A673 (cell line): ENCODE results near the gene WDFY3. TPM values are rescaled to one million over a fixed set of nuclear protein-coding genes. Genes with fewer than 3 reads are reported as not detected.
"Not testable (repeated sequence)": the region's sequence is repeated elsewhere in the genome, so short reads cannot be mapped to it uniquely, and the experiment has no call there.

Source experiments
- BruUV-seq: library from RNA; stranded (reverse); fragments of 400-500 nt; replicated peaks from 2 replicates; lab custom pipeline; 2021; lab: Mats Ljungman, UMichigan
- CTCF ChIA-PET: fragments of 300-600 bp; sonication (Branson Sonifier 250); formaldehyde crosslinking; loops from one replicate; lab custom pipeline; 2022; ENCODE audit warnings: antibody characterized with exemption; lab: Charles Lee
- POLR2A ChIA-PET: fragments of 300-600 bp; sonication (Branson Sonifier 250); formaldehyde crosslinking; loops from one replicate; lab custom pipeline; 2022; ENCODE audit warnings: antibody characterized with exemption; ENCODE audit not compliant: low non-redundant PET; lab: Charles Lee
- DNase-seq: peaks from one replicate; pipeline ENCODE4 v3.0.0-alpha.2; 2015; ENCODE audit warnings: low spot score
- H3K27ac ChIP-seq: fragments of 200-600 bp; sonication (generic); 2 replicates; pipeline ENCODE4 v1.5.1; 2016; ENCODE audit warnings: mixed run types, low read depth, mild to moderate bottlenecking, mixed read lengths, antibody characterized with exemption, low read length; ENCODE audit not compliant: poor library complexity, severe bottlenecking
- H3K27me3 ChIP-seq: fragments of 200-600 bp; sonication (generic); replicated peaks from 2 replicates; pipeline ENCODE4 v1.6.1; 2017; ENCODE audit warnings: mixed run types, low read depth, mild to moderate bottlenecking, mixed read lengths, antibody characterized with exemption, low read length; ENCODE audit not compliant: insufficient read depth, poor library complexity
- H3K36me3 ChIP-seq: fragments of 200-600 bp; sonication (generic); 2 replicates; pipeline ENCODE4 v1.6.1; 2016; ENCODE audit warnings: mixed run types, mild to moderate bottlenecking, mixed read lengths, antibody characterized with exemption, low read length; ENCODE audit not compliant: insufficient read depth, poor library complexity, severe bottlenecking
- H3K4me1 ChIP-seq: fragments of 200-600 bp; sonication (generic); 2 replicates; pipeline ENCODE4 v1.6.1; 2017; ENCODE audit warnings: mixed run types, mild to moderate bottlenecking, mixed read lengths, antibody characterized with exemption, low read length; ENCODE audit not compliant: insufficient read depth, poor library complexity, severe bottlenecking
- H3K4me3 ChIP-seq: fragments of 200-600 bp; sonication (generic); 2 replicates; pipeline ENCODE4 v1.5.1; 2016; ENCODE audit warnings: low read depth, mixed run types, mild to moderate bottlenecking, mixed read lengths, low read length; ENCODE audit not compliant: poor library complexity, severe bottlenecking
- H3K9me3 ChIP-seq: fragments of 200-600 bp; sonication (generic); 2 replicates; pipeline ENCODE4 v1.6.1; 2016; ENCODE audit warnings: mixed run types, low read depth, mild to moderate bottlenecking, mixed read lengths, antibody characterized with exemption, low read length; ENCODE audit not compliant: poor library complexity, severe bottlenecking
- CTCF ChIP-seq: fragments of 300-800, 200-600 bp; sonication (generic); conservative IDR thresholded peaks from 2 replicates; pipeline ENCODE4 v1.5.1; 2017; ENCODE audit warnings: low read depth, mild to moderate bottlenecking, antibody characterized with exemption, low read length, moderate library complexity, mixed read lengths
- EZH2 ChIP-seq: fragments of 200-600 bp; sonication (generic); IDR thresholded peaks from 2 replicates; pipeline ENCODE4 v1.6.1; 2017; ENCODE audit warnings: borderline replicate concordance, low read depth, mild to moderate bottlenecking, mixed read lengths, antibody characterized with exemption, low read length; ENCODE audit not compliant: poor library complexity, severe bottlenecking
- intact Hi-C: fragments of 100-400 bp; cut with micrococcal nuclease; formaldehyde crosslinking; loops from one replicate; pipeline ENCODE4 v1.10.0; 2022; ENCODE audit not compliant: unreplicated experiment
- total RNA-seq: library from RNA; stranded (reverse); gene quantifications from 2 replicates; pipeline ENCODE4 v1.2.3, GENCODE V29; 2021

The WDFY3 gene
- total RNA-seq, 1 experiment from 2014 or later = 43.4 TPM

GRCh38 chr4:84809946-84810345 is 156.5 kb downstream of the WDFY3 start:
- intact Hi-C loops = no loop called here
- no peaks in the 10 kb centered on the region for H3K9me3 ChIP-seq
- H3K27me3 ChIP-seq = no peaks in the 10 kb centered on the region
- no TSS peak for BruUV-seq
- no peak overlapping the region for H3K4me3 ChIP-seq
- CTCF ChIA-PET = no interaction called here
- H3K36me3 ChIP-seq = no peaks in the 10 kb centered on the region
- DNase-seq = no peak
- no peak overlapping the region for H3K27ac ChIP-seq
- TF ChIP-seq CTCF (no peak), EZH2 (no peak)
- no peaks in the 10 kb centered on the region for H3K4me1 ChIP-seq
- POLR2A ChIA-PET = no interaction called here

GRCh38 chr4:84808332-84808731 is 158.2 kb downstream of the WDFY3 start:
- H3K4me3 ChIP-seq = no peak overlapping the region
- intact Hi-C loops = no loop called here
- H3K4me1 ChIP-seq = no peaks in the 10 kb centered on the region
- DNase-seq = no peak
- H3K9me3 ChIP-seq = no peaks in the 10 kb centered on the region
- ChIA-PET CTCF (no interaction called here), POLR2A (no interaction called here)
- H3K27me3 ChIP-seq = no peaks in the 10 kb centered on the region
- no peak overlapping the region for H3K27ac ChIP-seq
- H3K36me3 ChIP-seq = no peaks in the 10 kb centered on the region
- BruUV-seq = no TSS peak
- TF ChIP-seq CTCF = no peak
- TF ChIP-seq EZH2 = no peak

GRCh38 chr4:84806541-84806940 is 159.9 kb downstream of the WDFY3 start:
- CTCF ChIA-PET, H3K9me3 ChIP-seq, H3K27me3 ChIP-seq, H3K27ac ChIP-seq, H3K4me3 ChIP-seq, H3K4me1 ChIP-seq, BruUV-seq, POLR2A ChIA-PET, intact Hi-C loops, H3K36me3 ChIP-seq, DNase-seq: not testable (repeated sequence)

GRCh38 chr4:84804136-84804535 is 162.4 kb downstream of the WDFY3 start:
- H3K27me3 ChIP-seq = no peaks in the 10 kb centered on the region
- TF ChIP-seq EZH2 (no peak), CTCF (no peak)
- H3K36me3 ChIP-seq = no peaks in the 10 kb centered on the region
- no peaks in the 10 kb centered on the region for H3K9me3 ChIP-seq
- no peak overlapping the region for H3K4me3 ChIP-seq
- no peak for DNase-seq
- H3K27ac ChIP-seq = no peak overlapping the region
- no peaks in the 10 kb centered on the region for H3K4me1 ChIP-seq
- intact Hi-C loops = no loop called here
- ChIA-PET CTCF (no interaction called here), POLR2A (no interaction called here)
- no TSS peak for BruUV-seq
